Colonic mucosa (tissue), 4 donors: ENCODE results near the gene OR10R2. TPM values are rescaled to one million over a fixed set of nuclear protein-coding genes. Genes with fewer than 3 reads are reported as not detected.
"Not testable (repeated sequence)": the region's sequence is repeated elsewhere in the genome, so short reads cannot be mapped to it uniquely, and the experiment has no call there.

Experiments
- DNase-seq: peaks from one replicate; pipeline ENCODE4 v3.0.0-alpha.2; 2020
- H3K27ac ChIP-seq: fragments of 200-600 bp; one replicate; pipeline ENCODE4 v1.8.0; 2021
- H3K27me3 ChIP-seq: fragments of 200-600 bp; one replicate; pipeline ENCODE4 v1.8.0; 2021
- H3K36me3 ChIP-seq: fragments of 200-600 bp; one replicate; pipeline ENCODE4 v1.8.0; 2021
- H3K4me1 ChIP-seq: fragments of 200-600 bp; one replicate; pipeline ENCODE4 v1.8.0; 2021; ENCODE audit warnings: mild to moderate bottlenecking
- H3K4me3 ChIP-seq: fragments of 200-600 bp; one replicate; pipeline ENCODE4 v1.8.0; 2021
- H3K9ac ChIP-seq, 2 donors: one replicate each; pipeline ENCODE4 v1.7.0; 2013; ENCODE audit warnings: control low read depth in 2 of 2, low read depth in 2 of 2, low read length in 2 of 2
- H3K9me3 ChIP-seq: fragments of 200-600 bp; one replicate; pipeline ENCODE4 v1.8.0; 2021
- intact Hi-C: fragments of 100-400 bp; cut with DNase I; formaldehyde crosslinking; loops from one replicate; pipeline ENCODE4 v1.14.1; 2022
- total RNA-seq, 2 donors: library from RNA; stranded (reverse); fragmentation: NEBNext Ultra II Directional in 1 of 2; extraction: Animal tissue kit (Norgen Biotek cat#: 25700) in 1 of 2; gene quantifications; one replicate each; pipeline ENCODE4 v1.2.1, GENCODE V29; 2021
- TF ChIP-seq, protein P1 (sequence below): fragments of 200-600 bp; IDR thresholded peaks from one replicate; pipeline ENCODE4 v1.8.0; 2022; ENCODE audit warnings: antibody characterized with exemption, mild to moderate bottlenecking
- donor health status: healthy.
- donor health status: DM: no; HTN: no; CAD: no.
- donor health status: DM: no; HTN: no; CAD: no.

OR10R2 gene, protein sequence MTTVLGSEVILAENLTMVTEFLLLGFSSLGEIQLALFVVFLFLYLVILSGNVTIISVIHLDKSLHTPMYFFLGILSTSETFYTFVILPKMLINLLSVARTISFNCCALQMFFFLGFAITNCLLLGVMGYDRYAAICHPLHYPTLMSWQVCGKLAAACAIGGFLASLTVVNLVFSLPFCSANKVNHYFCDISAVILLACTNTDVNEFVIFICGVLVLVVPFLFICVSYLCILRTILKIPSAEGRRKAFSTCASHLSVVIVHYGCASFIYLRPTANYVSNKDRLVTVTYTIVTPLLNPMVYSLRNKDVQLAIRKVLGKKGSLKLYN
- not detected for total RNA-seq

DNA sequence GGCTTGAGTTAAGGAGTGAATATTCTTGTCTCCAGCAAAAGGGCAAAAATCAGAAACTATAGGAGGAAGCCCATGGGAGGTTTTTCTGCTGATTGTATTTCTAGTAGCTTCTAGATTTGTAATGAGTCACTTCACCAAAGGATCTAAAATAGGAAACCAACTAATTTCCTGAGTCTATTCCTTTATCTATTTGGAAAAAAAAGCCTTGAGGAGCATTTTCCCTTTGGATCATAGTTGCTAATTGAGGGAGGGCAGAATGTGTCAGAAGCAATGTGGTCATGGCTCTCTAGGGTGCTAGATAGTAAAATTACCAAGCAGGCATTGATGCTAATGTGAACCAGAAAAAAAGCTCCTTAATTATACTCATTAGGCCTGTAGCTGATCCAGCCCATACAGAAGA is at the start of gene OR10R2:
TSS of gene OR10R2 (plus strand) at position 301 of the 400 bp plus-strand sequence. CDS start 106 bp downstream, outside the sequence.
- Histone ChIP-seq H3K27ac (no peak within 1 kb of the TSS), H3K9ac (no peak within 1 kb of the TSS), H3K36me3 (no peaks in the 10 kb centered on the region), H3K27me3 (no peaks in the 10 kb centered on the region), H3K4me1 (no peaks in the 10 kb centered on the region), H3K4me3 (no peak within 1 kb of the TSS), H3K9me3 (no peaks in the 10 kb centered on the region)
- DNase-seq: no peak
- intact Hi-C loops: no loop called here
- TF ChIP-seq, protein P1, sequence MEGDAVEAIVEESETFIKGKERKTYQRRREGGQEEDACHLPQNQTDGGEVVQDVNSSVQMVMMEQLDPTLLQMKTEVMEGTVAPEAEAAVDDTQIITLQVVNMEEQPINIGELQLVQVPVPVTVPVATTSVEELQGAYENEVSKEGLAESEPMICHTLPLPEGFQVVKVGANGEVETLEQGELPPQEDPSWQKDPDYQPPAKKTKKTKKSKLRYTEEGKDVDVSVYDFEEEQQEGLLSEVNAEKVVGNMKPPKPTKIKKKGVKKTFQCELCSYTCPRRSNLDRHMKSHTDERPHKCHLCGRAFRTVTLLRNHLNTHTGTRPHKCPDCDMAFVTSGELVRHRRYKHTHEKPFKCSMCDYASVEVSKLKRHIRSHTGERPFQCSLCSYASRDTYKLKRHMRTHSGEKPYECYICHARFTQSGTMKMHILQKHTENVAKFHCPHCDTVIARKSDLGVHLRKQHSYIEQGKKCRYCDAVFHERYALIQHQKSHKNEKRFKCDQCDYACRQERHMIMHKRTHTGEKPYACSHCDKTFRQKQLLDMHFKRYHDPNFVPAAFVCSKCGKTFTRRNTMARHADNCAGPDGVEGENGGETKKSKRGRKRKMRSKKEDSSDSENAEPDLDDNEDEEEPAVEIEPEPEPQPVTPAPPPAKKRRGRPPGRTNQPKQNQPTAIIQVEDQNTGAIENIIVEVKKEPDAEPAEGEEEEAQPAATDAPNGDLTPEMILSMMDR: no peak

DNA sequence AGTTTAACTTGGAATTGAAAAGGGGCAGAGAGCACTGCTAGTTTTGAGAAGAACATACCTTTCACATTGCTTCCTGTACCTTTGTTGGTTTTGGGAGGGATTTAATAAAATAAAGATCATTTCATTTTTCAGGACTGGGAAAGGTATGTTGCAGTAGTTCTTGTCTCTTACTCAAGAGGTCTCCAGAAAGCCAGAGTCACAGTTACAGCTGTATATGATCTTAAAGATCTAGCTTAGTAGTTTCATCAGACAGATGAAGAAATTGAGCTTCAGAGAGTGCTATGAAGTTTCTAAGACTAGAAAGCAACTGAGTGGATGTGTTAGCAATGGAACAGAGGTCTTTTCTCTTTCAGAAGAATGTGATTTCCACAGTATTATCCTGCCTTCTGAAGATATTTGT is 47.0 kb upstream of the OR10R2 start:
- TF ChIP-seq, protein P1: no peak
- Histone ChIP-seq H3K4me1 (no peaks in the 10 kb centered on the region), H3K9me3 (no peaks in the 10 kb centered on the region), H3K4me3 (no peak overlapping the region), H3K36me3 (no peaks in the 10 kb centered on the region), H3K9ac (no peak overlapping the region), H3K27me3 (no peaks in the 10 kb centered on the region), H3K27ac (no peak overlapping the region)
- intact Hi-C loops: no loop called here
- DNase-seq: no peak

DNA sequence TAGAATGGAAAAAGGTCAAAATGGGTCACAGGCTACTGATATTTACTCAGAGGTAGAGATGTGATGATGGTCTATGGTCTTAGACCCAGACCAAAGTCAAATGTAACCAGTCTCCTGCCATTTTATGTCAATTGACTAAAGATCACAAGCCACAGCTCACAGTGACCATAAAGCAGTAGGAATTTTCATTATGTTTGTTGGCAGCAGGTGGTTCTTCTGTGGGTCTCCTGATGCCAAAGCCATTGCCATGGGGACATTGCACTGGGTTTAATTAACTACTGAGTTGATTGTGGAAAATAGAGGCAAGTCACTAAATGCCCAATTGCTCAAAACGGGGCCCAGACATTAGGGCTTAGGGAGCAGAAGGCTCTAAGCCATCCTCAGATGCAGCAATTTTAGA is 45.9 kb upstream of the OR10R2 start, which contains the start of gene OR10K2:
TSS of gene OR10K2 (minus strand) at position 101 of the 400 bp plus-strand sequence. CDS start 5,371 bp downstream, outside the sequence.
- H3K27me3 ChIP-seq: no peaks in the 10 kb centered on the region
- no peak within 1 kb of the TSS for H3K27ac ChIP-seq
- no peak within 1 kb of the TSS for H3K9ac ChIP-seq
- H3K4me3 ChIP-seq: no peak within 1 kb of the TSS
- intact Hi-C loops: no loop called here
- TF ChIP-seq, protein P1: no peak
- no peaks in the 10 kb centered on the region for H3K4me1 ChIP-seq
- no peaks in the 10 kb centered on the region for H3K9me3 ChIP-seq
- no peaks in the 10 kb centered on the region for H3K36me3 ChIP-seq
- DNase-seq: no peak

DNA sequence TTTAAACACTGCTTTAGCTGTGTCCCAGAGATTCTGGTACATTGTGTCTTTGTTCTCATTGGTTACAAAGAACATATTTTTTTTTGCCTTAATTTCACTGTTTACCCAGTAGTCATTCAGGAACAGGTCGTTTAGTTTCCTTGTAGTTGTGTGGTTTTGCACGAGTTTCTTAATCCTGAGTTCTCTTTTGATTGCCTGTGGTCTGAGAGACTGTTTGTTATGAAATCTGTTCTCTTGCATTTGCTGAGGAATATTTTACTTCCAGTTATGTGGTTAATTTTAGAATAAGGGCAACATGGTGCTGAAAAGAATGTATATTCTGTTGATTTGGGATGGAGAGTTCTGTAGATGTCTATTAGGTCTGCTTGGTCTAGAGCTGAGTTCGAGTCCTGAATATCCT is 41.9 kb upstream of the OR10R2 start:
- H3K27ac ChIP-seq, H3K4me3 ChIP-seq, H3K27me3 ChIP-seq, H3K9me3 ChIP-seq, intact Hi-C loops, H3K36me3 ChIP-seq, H3K9ac ChIP-seq, H3K4me1 ChIP-seq, DNase-seq: not testable (repeated sequence)

DNA sequence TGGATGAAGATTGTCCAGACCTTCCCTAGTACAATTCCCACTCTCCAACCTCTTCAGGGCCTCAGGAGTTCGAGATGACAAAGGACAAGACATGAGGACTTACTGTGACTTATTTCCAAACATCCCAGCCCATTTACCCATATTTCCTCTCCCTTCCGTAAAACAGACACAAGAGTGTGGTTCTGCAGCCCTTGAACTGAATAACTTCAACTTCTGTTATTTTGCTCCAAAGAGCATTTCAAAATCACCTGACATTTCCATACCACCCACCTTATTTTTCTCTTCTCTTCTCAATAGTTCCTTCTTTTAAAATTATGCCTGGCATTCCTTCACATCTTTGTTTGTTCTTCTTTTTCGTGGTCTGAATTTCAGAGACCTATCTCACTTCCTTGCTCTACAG is 37.3 kb upstream of the OR10R2 start:
- H3K36me3 ChIP-seq: no peaks in the 10 kb centered on the region
- H3K27ac ChIP-seq: no peak overlapping the region
- H3K27me3 ChIP-seq: no peaks in the 10 kb centered on the region
- TF ChIP-seq, protein P1: no peak
- H3K4me1 ChIP-seq: no peaks in the 10 kb centered on the region
- no peak overlapping the region for H3K9ac ChIP-seq
- DNase-seq: no peak
- H3K4me3 ChIP-seq: no peak overlapping the region
- H3K9me3 ChIP-seq: no peaks in the 10 kb centered on the region
- intact Hi-C loops: no loop called here

DNA sequence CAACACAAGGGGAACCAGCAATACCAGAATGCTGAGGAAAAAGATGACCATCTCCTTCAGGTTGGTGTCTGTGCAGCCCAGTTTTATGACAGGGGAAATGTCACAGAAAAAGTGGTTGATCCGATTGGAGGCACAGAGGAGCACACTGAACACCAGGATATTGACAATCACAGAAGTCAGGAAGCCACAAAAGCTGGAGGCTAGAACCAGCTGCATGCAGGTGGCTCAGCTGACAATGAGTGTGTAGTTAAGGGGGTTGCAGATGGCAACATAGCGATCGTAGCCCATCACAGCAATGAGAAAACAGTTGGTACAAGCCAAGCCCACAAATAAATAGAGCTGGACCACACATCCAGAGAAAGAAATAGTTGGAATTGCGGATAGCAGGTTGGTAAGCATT is 26.6 kb upstream of the OR10R2 start:
- no peak for DNase-seq
- TF ChIP-seq, protein P1: no peak
- H3K27me3 ChIP-seq: no peaks in the 10 kb centered on the region
- no peak overlapping the region for H3K27ac ChIP-seq
- H3K4me1 ChIP-seq: no peaks in the 10 kb centered on the region
- H3K4me3 ChIP-seq: no peak overlapping the region
- no peak overlapping the region for H3K9ac ChIP-seq
- no peaks in the 10 kb centered on the region for H3K36me3 ChIP-seq
- no peaks in the 10 kb centered on the region for H3K9me3 ChIP-seq
- intact Hi-C loops: no loop called here
